GM18873 (cell line): ENCODE data around the gene TBC1D32.

Source experiments
- ATAC-seq: cut with Tn5 transposase; IDR thresholded peaks from one replicate; pipeline ENCODE4 v1.9.1; 2021; ENCODE audit warnings: mild to moderate bottlenecking, moderate library complexity, moderate number of reproducible peaks; ENCODE audit not compliant: unreplicated experiment, low FRiP score

Gene TBC1D32

DNA sequence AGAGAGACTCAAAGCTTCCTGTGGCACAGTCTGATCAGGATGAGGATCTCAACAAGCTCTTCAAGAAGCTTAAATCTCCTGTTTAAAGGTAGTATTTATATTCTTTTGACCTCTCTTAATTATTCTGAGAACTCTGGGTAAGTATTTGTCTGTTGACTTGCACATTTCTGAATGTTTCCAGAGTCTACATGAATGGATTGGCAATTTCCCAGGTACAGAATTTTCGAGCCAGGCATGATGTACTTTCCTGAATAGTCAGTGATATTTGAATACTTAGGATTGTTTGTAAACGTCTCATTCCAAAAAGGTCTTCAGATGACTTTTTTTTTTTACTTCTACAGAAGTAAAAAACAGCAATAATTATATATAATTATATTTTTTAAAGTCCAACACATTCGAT is 293.4 kb downstream of the TBC1D32 start:
- ATAC-seq = no peak

- ATAC-seq = no peak
These were observed 301.2 kb downstream of the TBC1D32 start for GRCh38 chr6:121033091-121033490.

GRCh38 chr6:121032268-121033006 is 301.8 kb downstream of the TBC1D32 start:
- ATAC-seq = no peak
